HG03565 (cell line): ENCODE results near the gene SFPQ.
"Not testable (repeated sequence)": the region's sequence is repeated elsewhere in the genome, so short reads cannot be mapped to it uniquely, and the experiment has no call there.

Source experiments
- ATAC-seq: cut with Tn5 transposase; IDR thresholded peaks from one replicate; pipeline ENCODE4 v1.9.1; 2021; ENCODE audit warnings: mild to moderate bottlenecking, moderate library complexity; ENCODE audit not compliant: unreplicated experiment

The SFPQ gene

GRCh38 chr1:35192853-35193664, at the start of gene SFPQ:
Gene SFPQ (minus strand): TSS chr1:35193145. CDS start chr1:35193049, 96 bp downstream.
- peak; percentile 82 for ATAC-seq

- ATAC-seq = not testable (repeated sequence)
These were observed 43.8 kb upstream of the SFPQ start for GRCh38 chr1:35236772-35237171.

- no peak for ATAC-seq
These were observed 38.3 kb upstream of the SFPQ start for GRCh38 chr1:35231287-35231686.

- ATAC-seq = no peak
These were observed 36.8 kb upstream of the SFPQ start for GRCh38 chr1:35229587-35230360.

GRCh38 chr1:35226546-35226945, 33.6 kb upstream of the SFPQ start:
- no peak for ATAC-seq

- no peak for ATAC-seq
These were observed 30.2 kb upstream of the SFPQ start for GRCh38 chr1:35223084-35223630.

GRCh38 chr1:35222322-35223083, 29.6 kb upstream of the SFPQ start:
- no peak for ATAC-seq

GRCh38 chr1:35220976-35221375, 28.0 kb upstream of the SFPQ start:
- ATAC-seq = no peak

GRCh38 chr1:35215346-35215745, 22.4 kb upstream of the SFPQ start:
- no peak for ATAC-seq

- ATAC-seq = no peak
These were observed 18.1 kb upstream of the SFPQ start for GRCh38 chr1:35211120-35211414.

GRCh38 chr1:35210321-35211119, 17.6 kb upstream of the SFPQ start:
- no peak for ATAC-seq

GRCh38 chr1:35203295-35203694, 10.3 kb upstream of the SFPQ start:
- no peak for ATAC-seq

- peak; percentile 53 for ATAC-seq
These were observed 9.2 kb upstream of the SFPQ start for GRCh38 chr1:35202048-35202719.

GRCh38 chr1:35201631-35202030, 8.7 kb upstream of the SFPQ start:
- no peak for ATAC-seq

GRCh38 chr1:35192056-35192852, 691 bp downstream of the SFPQ start:
- peak; percentile 34 for ATAC-seq

- ATAC-seq = no peak
These were observed 1.4 kb downstream of the SFPQ start for GRCh38 chr1:35191429-35192055.

GRCh38 chr1:35190784-35191183, 2.2 kb downstream of the SFPQ start:
- no peak for ATAC-seq

GRCh38 chr1:35188578-35189392, 4.2 kb downstream of the SFPQ start:
- no peak for ATAC-seq
